Measurements from ENCODE around the gene RAPGEF5. TPM values are rescaled to one million over a fixed set of nuclear protein-coding genes. Genes with fewer than 3 reads are reported as not detected.

Gene RAPGEF5
- total RNA-seq, 1 experiment from 2014 or later = 3.4 TPM

DNA sequence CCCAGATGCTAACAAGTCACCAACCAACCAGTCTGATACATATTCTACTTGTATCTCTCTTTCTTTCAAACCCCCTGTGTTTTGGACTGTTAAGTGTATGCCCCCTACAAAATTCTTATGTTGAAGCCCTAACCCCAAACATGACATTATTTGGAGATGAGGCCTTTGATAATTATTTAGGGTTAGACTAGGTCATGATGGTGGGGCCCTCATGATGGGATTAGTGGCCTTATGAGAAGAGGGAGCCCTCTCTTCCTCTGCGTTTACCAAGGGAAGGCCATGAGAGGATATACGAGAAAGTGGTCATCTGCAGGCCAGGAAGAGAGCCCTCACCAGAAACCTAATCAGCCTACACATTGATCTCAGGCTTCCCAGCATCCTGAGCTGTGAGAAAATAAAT is 2.5 kb downstream of the RAPGEF5 start:
- in situ Hi-C loops (cut with HindIII; ENCODE audit: low sequenced_read_pairs) = no loop called here
- DNase-seq (ENCODE audit: low spot score) = no peak

DNA sequence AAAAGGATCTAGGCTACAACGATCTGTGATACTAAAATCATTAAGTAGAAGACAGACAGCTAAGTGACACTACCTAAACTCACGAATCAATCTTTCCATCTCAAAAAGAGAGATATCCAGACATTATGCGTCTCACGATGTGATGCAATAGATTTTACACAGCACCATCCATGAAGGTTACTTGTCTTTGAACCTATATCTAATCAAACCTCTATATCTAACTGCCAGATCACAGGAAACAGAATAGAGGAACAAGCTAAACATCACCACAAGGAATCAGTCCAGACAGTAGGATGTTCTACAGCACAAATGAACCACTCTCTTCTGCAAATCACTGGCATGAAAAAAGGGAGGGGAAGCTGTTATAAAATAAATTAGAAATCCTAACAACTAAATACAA is 4.1 kb downstream of the RAPGEF5 start:
- DNase-seq (ENCODE audit: low spot score) = no peak
- in situ Hi-C loops (cut with HindIII; ENCODE audit: low sequenced_read_pairs) = no loop called here

DNA sequence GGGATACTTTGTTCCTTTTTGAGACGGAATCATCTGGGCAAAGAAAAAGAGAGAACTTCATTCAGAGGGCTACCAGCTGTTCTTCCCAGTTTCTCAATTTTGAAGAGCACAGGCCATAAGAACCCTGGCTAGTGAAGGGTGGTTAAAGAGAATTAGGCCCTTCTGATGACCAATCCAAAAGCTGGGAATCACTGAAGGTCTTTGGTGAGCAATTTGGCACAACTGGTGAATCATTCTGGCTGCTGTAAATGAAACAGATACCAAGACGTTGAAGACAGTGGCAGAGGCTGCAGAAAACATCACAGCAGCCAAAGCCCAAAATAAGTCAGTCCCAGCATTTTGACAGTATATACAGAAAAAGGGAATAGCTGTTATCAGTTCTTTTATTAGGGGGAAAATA is 5.1 kb downstream of the RAPGEF5 start:
- in situ Hi-C loops (cut with HindIII; ENCODE audit: low sequenced_read_pairs) = no loop called here
- DNase-seq (ENCODE audit: low spot score) = no peak

DNA sequence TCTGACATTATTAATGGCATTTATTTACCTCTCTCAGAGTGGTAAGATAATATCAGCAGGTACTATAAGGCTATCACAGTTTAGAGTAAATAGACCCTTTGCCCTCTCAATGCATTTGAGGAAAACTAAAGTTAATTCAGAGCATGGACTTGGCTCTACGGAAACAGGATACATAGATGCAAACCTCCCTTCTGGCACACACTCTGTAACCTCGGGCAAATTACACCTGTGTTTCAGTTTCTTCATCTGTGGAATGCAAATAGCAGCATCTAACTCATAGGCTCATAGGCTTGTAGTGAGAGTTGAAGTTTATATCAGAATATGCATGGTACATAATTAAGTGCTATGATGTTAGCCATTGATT is 5.6 kb downstream of the RAPGEF5 start:
- in situ Hi-C loops (cut with HindIII; ENCODE audit: low sequenced_read_pairs) = no loop called here
- no peak for DNase-seq (ENCODE audit: low spot score)

DNA sequence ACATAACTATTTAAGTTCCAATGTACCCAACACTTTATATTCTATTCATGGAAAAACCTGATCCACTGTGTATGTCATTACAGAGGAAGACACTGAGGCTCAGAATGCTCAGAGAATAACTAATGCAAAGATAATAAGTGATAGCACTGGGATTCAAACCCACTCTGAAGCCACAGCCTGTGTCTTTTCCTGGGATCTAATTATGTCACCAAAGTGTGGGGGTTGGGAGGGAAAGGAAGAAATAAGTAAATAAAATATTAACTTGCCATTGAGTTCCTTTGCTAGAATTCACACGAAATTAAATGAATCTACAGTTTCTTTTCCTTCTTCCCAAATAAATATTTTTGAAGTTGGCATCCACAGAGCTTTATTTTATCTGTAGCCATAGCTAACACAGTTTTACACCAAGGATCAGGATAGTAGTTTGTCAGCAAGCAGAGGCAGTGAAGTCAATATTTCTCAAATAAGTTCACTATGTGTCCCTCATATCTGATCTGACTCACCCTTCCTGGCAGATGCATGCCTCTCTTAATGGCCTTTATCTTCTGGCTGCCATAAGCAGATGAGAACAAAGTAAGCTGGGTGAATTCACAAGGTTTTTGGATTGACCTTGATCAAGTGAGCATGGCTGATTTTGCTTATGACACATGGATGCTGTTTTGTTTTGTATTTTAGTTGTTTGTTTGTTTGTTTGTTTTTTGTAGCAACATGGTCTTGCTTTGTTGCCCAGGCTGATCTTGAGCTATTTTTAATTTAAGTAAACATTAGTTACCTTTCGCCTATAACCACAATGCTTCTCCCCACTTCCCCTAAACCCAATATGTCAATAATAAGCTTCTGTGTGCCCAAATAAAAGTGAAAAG is 6.3 kb downstream of the RAPGEF5 start:
- DNase-seq (ENCODE audit: low spot score) = no peak
- in situ Hi-C loops (cut with HindIII; ENCODE audit: low sequenced_read_pairs) = no loop called here

- DNase-seq (ENCODE audit: low spot score) = no peak
- in situ Hi-C loops (cut with HindIII; ENCODE audit: low sequenced_read_pairs) = no loop called here
These were observed 8.6 kb downstream of the RAPGEF5 start for GRCh38 chr7:22348379-22348778.

GRCh38 chr7:22346383-22347107 is 10.4 kb downstream of the RAPGEF5 start:
- in situ Hi-C loops (cut with HindIII; ENCODE audit: low sequenced_read_pairs) = no loop called here
- no peak for DNase-seq (ENCODE audit: low spot score)

GRCh38 chr7:22344655-22345054 is 12.3 kb downstream of the RAPGEF5 start:
- no peak for DNase-seq (ENCODE audit: low spot score)
- in situ Hi-C loops (cut with HindIII; ENCODE audit: low sequenced_read_pairs) = no loop called here

DNA sequence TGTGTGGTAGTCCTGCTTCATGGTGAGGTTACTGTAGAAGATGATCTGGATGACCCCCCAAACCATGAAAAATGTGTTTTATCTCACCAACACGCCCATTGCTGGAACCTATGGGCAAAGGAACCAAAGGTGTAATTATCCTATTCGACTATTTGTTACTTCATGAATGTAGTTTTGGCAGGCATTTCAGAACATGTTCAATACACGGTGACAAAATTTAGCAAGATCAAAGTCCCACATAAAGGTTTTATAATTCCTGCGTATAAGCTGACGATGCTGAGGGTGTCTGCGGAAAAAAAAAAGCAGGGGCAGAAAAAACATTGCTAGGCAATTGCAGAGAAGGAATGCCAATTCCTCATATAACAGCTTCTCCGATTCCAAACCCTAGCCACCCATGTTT is 13.3 kb downstream of the RAPGEF5 start:
- DNase-seq (ENCODE audit: low spot score) = no peak
- in situ Hi-C loops (cut with HindIII; ENCODE audit: low sequenced_read_pairs) = no loop called here

GRCh38 chr7:22343071-22343470 is 13.9 kb downstream of the RAPGEF5 start:
- in situ Hi-C loops (cut with HindIII; ENCODE audit: low sequenced_read_pairs) = no loop called here
- no peak for DNase-seq (ENCODE audit: low spot score)

DNA sequence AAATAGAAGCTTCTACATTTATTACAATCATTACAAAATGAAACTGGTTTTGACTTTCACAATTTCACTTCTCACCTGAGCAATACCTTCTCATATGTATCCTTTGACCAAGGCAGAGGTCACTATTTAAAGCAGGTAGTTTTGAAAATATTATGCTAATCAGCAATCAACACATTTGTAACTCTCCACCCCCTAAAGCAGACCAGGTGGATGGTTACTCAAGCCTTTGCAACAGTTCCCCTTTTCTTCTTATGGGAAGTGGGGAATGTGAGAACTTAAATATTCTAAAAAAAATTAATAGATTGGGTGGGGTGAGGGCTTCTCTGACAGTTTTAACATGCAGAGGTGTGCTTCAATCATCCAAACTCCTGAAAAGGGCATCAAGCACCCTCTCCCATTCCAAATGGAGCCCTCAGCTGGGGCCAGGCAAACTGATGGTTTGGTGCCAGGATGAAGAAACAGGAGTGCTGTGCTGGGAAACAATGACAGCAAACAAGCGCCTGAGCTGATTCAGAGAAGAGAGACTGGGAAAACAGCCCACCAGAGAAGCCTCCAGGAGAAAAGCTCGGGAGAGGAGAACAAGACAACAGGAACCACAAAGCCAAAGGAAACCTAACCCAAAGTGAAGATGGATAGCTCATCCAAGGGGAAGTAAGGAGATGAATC is 17.1 kb downstream of the RAPGEF5 start:
- in situ Hi-C loops (cut with HindIII; ENCODE audit: low sequenced_read_pairs) = no loop called here
- no peak for DNase-seq (ENCODE audit: low spot score)

GRCh38 chr7:22338877-22339276 is 18.1 kb downstream of the RAPGEF5 start:
- DNase-seq (ENCODE audit: low spot score) = no peak
- in situ Hi-C loops (cut with HindIII; ENCODE audit: low sequenced_read_pairs) = no loop called here

GRCh38 chr7:22338411-22338810 is 18.5 kb downstream of the RAPGEF5 start:
- DNase-seq (ENCODE audit: low spot score) = no peak
- in situ Hi-C loops (cut with HindIII; ENCODE audit: low sequenced_read_pairs) = no loop called here

DNA sequence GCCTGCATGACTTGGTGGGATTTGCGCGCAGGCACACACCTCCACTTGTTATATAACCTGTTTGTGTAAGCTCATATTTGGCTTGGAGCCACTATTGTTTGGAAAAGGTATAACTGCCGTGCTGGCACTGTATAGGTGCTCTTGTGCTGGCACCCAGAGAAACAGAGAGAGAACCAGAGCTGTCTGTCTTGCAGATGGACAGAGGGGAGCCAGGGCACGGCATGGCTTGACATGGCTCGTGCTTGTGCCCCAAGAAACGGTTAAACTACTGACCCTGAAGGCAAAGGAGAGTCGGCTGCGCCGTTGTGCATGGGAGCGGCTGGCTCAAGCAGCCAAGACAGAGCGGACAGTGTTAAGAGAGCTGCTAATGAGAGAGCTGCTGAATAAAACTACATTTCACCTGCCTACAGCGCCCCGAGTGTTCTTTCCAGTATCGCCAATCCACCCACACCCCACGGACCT is 23.2 kb downstream of the RAPGEF5 start:
- DNase-seq (ENCODE audit: low spot score) = peak; percentile 80
- in situ Hi-C loops (cut with HindIII; ENCODE audit: low sequenced_read_pairs) = no loop called here

DNA sequence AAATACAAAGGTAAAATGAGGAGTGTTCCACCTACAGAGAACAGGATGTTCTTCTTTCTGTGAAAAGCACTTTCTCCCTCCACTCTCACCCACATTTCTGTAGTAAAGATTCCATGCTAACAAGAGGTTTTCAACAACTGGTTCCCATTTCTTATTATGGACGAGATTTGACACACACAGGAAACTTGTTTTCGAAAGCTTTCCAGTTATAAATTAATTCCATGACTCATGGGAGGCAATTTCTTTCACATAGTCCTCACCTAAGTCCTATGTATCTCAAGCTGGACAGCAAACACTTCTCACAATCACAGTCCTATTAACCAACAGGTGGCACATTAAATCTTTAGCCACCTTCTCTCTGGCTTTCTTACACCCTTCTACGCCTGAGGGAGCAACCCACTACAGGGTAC is 24.5 kb downstream of the RAPGEF5 start:
- DNase-seq (ENCODE audit: low spot score) = no peak
- in situ Hi-C loops (cut with HindIII; ENCODE audit: low sequenced_read_pairs) = no loop called here

DNA sequence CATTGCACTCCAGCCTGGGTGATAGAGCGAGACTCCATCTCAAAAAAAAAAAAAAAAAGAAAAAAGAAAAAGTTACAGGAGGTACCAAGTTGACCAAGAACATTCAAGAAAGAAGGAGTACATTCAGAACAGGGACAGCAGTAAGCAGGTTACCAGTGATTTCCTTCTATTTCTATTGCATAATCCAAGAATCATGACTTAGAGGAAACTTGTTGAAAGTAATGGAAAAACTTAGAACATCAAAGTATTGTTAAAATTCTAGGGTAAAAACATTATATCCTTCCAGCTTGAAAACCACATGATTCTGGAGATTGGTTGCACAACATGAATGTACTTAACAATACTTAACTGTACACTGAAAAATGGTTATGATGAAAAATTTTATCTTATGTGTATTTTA is 25.2 kb downstream of the RAPGEF5 start:
- in situ Hi-C loops (cut with HindIII; ENCODE audit: low sequenced_read_pairs) = no loop called here
- no peak for DNase-seq (ENCODE audit: low spot score)

DNA sequence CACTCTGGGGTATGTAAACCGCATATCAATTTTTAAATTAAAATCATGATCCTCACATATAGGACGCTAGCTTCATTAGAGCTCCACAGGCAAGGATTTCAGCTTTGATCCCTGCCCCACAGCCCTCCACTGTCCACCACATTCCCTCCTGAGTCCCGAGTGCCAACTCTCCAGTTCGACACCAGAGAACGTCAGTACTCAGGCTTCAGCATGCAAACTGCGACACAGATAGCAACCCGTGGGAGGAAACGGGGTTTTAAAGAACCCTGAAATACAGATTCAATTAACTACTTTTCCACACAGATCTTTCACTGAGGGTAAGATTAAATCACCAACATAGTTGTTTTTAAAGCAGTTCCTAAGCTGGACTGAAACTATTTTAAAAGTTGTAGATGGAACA is 26.1 kb downstream of the RAPGEF5 start:
- no peak for DNase-seq (ENCODE audit: low spot score)
- in situ Hi-C loops (cut with HindIII; ENCODE audit: low sequenced_read_pairs) = no loop called here

GRCh38 chr7:22329816-22330524 is 27.0 kb downstream of the RAPGEF5 start:
- in situ Hi-C loops (cut with HindIII; ENCODE audit: low sequenced_read_pairs) = no loop called here
- DNase-seq (ENCODE audit: low spot score) = peak; percentile 27

- DNase-seq (ENCODE audit: low spot score) = no peak
- in situ Hi-C loops (cut with HindIII; ENCODE audit: low sequenced_read_pairs) = no loop called here
These were observed 30.8 kb downstream of the RAPGEF5 start for GRCh38 chr7:22326181-22326580.

DNA sequence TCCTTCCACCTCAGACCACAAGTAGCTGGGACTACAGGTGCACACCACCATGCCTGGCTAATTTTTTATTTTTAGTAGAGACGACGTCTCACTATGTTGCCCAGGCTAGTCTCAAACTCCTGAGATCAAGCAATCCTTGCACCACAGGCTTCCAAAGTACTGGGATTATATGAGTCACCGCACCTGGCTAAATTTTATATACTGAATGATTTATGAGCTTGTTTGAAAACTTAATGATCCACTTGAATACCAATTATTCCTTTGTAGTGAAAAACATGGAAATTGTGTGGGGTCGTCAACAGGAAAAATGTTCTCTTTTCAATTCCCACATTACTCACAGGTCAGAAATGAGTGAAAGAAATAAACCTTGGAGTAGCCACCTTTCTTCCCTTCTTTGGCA is 31.3 kb downstream of the RAPGEF5 start:
- no peak for DNase-seq (ENCODE audit: low spot score)
- in situ Hi-C loops (cut with HindIII; ENCODE audit: low sequenced_read_pairs) = no loop called here
